ENCODE data around the gene DUSP16.
"Not testable (repeated sequence)": the region's sequence is repeated elsewhere in the genome, so short reads cannot be mapped to it uniquely, and the experiment has no call there.

DUSP16 gene

DNA sequence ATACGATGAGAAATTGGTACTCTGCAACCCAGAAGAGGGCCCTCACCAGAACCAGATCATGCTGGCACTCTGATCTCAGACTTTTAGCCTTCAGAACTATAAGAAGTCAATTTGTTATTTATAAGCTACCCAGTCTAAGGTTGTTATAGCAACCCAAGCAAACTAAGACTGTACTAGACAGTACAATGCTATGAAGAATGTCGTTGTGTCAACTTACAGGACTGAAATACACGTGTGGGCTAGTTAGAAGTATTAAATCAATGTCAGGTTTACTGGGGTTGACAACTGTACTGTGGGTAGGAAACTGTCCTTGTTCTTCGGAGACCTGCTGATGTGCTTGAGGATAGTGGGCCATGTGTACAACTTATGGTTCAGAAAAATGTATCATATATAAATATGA lies 19.7 kb downstream of the DUSP16 start:
- DNase-seq, result no peak

DNA sequence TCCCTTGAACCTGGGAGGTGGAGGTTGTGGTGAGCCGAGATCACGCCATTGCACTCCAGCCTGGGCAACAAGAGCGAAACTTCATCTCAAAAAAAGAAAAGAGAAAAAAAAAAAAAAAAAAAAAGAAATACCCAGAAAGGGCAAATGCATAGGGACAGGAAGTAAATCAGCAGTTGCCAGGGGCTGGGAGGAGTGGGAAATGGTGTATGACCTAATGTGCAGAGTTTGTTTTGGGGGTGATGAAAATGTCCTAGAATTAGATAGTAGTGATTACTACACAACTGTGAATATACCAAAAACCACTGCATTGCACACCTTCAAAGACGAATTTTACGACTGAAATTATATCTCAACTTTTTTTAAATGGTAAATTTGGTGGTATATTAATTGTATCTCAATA lies 20.4 kb downstream of the DUSP16 start:
- DNase-seq, result no peak

DNA sequence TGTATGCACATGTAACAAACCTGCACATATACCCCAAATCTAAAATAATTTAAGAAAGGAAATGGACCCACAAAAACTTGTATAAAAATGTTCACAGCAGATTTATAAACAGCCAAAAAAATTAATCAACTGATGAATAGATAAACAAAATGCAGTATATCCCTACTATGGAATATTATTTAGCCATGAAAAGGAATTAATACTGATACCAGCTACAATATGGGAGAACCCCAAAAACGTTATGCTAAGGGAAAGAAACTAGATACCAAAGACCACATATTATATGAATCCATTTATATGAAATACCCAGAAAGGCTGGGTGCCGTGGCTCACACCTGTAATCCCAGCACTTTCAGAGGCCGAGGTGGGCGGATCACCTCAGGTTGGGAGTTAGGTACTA lies 20.9 kb downstream of the DUSP16 start:
- DNase-seq, result no peak

DNA sequence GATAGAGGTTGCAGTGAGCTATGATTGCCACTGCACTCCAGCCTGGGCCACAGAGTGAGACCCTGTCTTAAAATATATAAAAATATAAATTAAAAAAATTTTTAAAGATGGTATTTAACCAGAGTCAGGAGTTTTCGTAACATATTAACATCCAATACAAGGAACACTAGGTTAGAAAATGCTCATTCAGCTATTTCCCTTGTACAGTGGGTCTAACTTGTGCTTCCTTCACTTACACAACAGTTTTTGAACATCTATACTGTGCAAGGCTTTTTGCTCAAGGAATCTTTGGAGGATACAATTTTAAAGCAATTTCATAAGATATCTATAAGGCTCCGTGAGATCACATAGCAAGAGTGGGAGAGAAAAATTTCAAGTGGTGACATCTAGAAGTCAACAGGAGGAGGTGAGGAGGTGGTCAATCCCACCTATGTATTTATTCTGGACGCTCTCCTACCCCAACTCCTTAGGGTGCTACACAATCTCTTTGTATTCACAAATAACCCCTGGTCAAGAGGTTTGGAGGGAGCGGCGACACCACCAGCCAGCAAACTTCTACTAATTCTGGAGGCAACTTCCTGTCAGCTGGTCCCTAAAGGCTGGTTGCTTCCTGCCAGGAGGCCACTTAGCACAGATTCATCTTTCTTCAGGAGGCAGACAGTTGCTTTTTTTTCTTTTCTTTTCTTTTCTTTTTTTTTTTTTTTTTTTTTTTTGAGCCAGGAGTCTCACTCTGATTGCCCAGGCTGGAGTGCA lies 22.2 kb downstream of the DUSP16 start:
- DNase-seq, result no peak

DNA sequence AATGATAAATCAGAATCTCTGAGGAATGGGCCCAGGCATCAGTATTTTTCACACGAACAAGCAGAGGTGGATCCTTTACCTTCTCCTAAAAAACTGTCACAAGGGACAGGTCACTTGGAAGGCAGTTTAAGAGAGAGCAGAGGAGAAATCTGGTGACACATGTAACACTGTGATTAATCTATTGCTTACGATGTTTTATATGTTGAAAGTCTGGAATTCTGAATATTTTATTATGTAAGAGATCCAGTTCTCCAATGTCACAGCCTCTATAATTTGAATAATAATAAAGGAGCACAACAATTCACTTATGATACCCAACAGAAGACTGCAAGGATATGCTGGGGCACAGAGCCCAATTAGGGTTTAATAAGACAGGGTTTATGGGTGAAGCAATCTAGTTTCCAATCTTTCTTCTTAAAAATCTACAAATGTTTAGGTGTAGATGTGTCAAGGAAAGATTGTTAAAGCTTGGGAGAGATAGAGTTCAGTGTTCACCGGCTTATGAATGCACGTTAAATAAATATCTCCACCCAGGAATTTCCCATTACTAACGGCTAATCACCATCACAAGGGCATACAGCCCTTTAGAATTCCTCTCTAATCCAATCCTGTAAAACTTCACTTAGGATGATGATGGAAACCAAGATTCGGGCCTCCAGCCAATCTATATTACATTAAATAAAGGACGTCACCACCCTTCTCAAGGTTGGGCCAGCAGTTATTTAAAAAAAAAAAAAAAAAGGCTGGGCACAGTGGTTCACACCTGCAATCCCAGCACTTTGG lies 23.4 kb downstream of the DUSP16 start:
- DNase-seq, result peak; percentile 41

DNA sequence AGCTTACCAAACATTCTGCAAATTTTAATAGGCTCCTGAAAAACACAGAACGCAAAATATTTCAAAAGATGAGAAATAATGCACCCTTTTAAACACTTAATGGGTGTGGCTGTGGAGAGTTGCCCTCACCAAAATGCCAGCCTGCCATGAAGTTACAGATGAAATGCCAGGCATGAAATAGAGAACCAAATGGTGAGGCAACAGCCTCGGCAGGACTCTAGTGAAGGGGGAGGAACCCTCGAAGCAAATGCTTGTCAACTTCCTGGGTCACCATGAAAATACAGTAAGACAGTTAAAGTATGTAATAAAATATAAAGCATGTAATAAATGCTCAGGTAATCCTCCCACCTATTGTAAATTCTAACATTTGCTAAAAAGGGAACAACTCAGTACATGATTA lies 24.1 kb downstream of the DUSP16 start:
- no peak for DNase-seq

DNA sequence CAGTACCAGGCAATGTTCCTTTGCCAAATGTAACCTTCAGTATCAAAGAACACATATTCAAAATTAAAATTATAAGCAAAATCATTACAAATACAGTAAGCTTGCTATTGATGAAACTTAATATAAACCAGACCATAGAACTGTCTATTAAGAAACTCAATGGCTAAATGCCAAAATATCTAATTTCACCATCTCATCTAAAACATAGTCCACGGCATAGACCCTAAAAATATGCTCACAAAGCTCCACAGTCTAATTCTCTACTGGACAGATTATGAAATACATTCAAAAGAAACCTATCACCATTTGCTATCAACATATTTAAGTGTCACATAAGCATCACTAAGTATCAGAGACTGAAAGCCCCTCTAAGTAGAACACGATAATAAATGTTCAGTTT lies 25.2 kb downstream of the DUSP16 start:
- DNase-seq, result no peak

DNA sequence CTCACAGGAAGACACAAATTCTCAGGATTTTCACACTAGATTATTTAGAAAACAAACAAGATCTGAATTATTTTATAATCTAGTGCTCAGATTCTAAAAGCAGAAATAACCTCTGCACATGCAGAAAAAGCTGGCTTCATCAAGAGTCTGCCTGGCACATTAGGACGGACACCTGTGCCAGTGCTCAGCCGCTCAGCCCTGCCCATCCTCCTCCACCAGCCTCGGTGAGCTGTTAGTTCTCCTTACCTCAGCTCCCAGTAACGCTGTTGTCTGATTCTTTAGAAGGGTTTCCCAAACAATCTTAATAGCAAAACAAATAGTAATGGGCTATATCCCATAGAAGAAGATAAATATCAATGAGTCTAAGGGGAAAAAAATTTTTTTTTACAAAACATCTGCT lies 27.7 kb downstream of the DUSP16 start:
- peak; percentile 28 for DNase-seq

DNA sequence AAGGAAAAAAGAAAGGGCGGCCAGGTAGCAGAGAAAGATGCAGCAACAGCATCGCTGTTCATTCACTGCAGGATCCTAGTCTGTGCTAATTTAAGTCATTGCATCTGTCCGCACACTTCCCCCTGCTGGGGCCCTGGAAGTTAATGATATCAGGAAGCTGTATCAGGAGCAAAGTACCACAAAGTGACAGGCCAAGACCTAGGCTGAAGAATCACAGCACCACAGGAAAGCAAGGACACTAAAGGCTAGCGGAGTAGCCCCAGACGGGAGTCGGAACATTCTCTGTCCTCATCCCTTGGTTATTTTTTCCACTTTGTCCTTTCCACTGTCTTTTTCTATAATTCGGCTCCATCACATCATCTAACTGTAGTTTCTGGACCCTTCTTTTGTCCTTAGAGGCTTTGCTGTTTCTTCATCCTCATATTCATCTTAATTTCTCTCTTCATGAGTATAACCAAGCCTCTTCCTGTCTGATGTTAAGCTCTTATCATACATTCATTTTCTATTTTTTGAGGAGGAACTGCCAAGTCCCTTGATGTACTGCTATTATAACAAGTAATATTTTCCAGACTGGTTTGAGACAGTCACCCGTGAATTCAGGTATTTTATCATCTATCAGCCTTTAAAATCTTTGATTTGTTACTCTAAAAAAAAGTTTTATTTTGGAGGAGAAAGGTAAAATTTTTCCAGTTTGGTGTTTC lies 28.3 kb downstream of the DUSP16 start:
- DNase-seq, result peak; percentile 11

DNA sequence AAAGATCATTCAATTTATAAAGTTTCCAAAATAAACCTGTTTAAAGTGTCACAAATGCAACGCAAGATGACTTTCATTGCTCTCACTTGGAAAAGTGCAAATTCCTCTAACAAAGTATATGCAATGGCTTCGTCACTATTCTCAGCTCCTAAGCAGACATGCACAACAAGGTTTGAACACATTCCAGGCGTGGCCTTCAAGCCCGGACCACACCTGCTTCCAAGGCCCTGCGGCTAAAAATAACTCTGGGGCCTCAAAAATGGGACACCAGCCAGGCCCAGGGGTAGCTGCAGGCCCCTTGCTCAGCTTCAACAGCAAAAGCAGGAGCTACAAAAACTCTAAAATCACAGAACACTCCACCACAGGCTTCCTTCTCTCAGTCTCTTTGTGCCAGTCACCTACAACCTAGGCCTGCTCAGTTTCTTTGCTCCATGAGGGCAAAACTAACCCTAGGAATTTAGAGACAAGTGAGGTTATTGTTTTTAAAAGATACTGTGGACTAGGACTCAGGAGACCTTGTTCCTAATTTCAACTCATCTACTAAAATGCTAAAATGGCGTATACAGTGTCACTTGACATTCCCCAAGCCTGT lies 29.3 kb downstream of the DUSP16 start:
- peak; percentile 67 for DNase-seq

DNA sequence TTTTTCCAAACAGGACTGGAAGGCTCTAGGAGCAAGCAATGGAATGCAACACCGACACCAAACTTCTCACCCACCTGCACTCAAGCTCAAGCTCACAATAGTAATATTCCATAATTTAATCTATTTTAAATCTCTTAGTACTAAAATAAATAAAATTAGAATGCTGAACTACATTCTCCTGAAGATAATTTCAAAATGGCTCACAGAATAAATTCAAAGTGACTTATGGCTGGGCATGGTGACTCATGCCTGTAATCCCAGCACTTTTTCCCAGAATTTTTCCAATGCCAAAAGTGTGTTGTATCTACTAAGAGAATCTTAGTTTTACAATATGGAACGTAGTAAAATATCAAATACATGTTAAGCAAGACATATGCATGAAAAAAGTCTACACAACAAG lies 31.5 kb downstream of the DUSP16 start:
- no peak for DNase-seq

DNA sequence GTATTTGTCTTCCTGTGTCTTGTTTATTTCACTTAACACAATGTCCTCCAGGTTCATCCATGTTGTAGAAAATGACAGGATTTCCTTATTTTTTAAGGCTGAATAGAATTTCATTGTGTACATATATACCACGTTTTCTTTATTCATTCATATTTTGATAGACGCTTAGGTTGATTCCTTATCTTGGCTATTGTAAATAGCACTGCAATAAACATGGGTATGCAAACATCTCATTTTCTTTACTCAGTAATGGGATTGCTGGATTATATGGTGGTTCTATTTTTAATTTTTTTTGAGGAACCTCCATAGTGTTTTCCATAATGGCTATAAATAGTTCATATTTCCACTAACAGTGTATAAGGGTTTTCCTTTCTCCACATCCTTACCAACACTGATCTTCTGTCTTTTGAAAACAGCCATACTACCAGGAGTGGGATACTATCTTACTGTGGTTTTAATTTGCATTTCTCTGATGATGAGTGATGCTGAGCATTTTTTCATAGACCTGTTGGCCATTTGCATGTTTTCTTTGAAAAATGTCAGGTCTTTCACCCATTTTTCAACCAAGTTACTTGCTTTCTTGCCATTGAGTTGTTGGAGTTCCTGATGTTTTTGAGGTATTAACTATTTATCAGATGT lies 32.8 kb downstream of the DUSP16 start:
- no peak for DNase-seq

DNA sequence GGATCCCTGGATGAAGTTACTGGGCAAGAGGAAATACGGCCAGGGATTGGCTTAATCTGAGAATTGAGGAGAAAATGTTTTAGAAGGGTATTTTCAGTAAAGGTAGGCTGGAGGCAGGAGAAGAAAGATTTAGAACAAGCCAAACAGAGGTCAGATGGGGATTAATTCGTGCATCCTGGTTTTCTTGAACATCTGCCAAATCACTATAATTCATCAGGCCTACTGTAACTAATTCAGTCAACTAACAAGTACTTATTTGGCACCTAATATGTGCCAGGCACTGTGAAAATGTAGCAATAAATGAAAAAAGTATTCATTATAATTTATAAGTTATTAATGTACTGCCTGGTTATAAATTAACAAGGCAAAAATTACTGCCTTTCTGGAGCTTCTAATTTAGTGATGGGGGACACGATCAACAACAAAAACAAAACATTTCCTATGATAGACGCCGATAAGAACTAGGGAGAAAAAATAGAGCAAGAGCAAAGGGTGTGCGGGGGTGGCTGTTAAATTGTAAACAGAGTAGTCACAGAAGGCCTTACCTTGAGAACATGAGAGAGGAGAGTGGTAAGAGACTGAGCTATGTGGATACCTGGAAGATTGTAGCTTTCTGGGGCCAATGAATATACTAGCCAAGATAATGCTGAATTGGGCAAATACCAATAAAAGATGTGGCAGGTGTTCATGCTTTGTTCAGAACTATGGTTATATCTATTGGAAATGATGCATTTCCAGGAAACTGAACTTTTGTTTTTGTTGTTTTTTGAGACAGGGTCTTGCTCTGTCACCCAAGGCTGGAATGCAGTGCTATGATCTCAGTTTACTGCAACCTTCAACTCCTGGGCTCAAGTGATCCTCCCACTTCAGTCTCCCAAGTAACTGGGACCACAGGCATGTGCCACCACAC lies 34.0 kb downstream of the DUSP16 start:
- DNase-seq, result peak; percentile 15

DNA sequence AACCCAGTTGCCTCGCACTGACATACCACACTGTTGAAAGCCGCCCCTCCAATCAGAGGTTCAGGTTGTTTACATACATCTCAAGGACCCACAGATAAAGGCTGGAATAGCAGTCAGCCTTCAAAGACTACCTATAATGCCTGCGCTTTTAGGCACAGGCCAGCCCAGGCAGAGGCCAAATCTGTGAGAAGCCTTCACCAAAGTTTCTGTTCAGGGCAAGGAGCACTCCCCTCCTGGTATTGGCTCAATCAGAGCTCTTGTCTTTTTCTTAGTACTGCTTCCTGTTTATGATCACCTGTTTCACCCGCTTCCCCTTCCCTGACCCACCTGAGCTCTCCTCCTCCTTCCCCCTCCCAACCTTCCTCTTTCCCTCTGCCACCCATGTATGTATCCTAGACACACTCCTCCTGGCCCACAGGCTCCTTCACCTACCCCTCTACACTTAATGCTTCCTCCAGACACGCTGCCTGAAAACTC lies 34.8 kb downstream of the DUSP16 start:
- no peak for DNase-seq

DNA sequence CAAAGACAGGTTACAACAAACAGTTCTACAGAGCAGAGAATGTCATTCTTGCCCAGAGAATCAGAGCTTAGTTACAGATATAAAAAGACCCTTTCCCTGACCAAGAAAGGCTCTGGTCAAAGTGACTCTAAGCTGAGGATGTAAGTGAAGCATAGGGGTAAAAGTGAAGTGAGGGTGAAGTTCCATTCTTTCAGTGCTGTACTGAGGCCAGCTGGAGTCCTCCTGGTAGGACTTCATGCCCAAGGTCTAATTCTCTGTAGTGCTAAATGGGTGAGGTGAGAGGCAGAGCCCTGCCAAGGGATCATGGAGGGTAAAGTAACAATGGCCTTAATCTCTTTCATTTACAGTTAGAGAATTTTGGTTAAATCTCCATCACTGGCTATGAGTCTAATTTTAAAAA lies 38.5 kb downstream of the DUSP16 start:
- no peak for DNase-seq

DNA sequence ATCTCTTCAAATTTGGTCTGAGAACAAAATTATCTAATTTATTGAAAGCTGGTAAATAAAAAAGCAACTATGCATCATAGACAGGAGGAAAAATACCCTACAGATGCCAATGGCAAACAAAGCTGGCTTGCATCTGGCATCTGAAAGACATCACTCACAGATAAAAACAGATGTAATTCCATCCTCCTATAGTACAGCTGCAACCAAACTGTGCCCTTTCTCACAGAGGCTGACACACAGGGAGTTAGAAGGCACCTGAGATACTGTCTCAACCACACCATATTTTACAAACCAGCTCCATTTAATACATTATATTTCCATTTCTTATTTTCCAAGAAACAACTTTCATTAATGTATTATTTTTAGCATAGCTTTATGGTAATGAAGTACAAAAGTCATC lies 39.4 kb downstream of the DUSP16 start:
- peak; percentile 25 for DNase-seq

DNA sequence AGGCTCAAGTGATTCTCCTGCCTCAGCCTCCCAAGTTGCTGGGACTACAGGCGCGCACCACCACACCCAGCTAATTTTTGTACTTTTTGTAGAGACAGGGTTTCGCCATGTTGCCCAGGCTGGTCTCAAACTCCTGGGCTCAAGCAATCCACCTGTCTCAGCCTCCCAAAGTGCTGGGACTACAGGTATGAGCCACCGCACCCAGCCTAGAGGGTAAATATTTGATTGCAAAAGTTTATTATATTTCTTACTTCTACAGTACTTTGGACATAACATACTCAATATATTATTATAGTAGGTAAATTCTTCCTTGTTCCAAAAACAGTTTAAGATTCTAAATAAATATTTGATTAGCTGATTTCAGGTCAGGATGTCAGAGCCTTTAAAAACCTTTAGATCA lies 40.0 kb downstream of the DUSP16 start:
- DNase-seq, result not testable (repeated sequence)

DNA sequence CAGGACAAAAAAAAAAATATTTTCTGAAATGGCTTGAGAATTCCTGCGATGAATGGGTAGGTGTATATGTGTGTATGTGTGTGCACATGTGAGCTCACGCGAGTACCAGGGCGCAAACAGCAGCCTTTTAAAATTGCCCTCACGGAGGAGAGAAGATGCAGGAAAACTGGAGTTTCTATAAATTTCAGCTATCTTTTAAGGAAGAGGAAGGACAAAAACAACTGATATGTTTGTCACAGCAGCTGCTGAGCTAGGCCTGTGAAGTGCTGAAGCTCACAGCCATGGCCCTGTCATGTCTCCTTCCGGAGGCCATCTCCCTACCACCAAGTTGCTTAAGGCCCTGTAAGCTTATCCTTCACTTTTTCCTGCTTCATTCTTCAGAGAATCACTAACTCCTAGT lies 40.8 kb downstream of the DUSP16 start:
- no peak for DNase-seq

DNA sequence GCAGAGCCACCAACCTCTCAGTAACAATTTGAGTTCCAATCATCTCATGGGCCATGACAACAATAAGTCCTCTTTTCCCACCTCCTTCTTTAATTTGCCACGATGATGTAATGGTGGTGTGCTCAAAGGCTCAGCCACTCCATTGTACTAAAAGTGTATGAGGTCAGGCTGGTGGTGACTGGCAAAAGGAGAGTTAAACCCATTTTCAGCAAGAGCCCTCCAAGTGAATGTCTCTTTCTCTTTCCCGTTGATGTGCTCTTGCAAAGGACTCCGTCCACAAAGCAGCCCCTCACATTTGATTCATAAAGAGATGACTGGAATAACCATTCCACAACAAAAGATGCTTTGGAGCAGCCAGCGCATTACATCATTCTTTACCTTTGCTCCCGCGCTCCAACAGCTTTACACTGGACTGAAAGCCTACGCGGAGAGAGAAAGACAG lies 41.6 kb downstream of the DUSP16 start:
- peak; percentile 72 for DNase-seq

DNA sequence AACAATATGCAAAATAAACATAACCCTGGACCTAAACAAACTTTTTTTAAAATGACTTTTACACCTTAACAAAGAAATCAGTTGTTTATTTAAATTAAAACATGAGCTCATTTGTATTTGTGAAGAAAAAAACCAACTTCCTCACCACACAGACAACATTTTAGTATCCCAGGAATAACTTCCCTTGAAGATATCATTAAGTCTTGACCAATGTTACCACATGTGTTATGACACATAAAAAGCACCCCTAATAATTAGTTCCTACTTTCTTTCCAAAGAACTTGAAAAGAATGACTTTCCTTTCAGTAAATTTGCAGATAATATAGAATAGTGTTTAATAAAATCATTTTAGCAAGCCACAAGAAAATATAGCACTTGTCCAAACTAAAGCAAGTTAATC lies 42.4 kb downstream of the DUSP16 start:
- no peak for DNase-seq

DNA sequence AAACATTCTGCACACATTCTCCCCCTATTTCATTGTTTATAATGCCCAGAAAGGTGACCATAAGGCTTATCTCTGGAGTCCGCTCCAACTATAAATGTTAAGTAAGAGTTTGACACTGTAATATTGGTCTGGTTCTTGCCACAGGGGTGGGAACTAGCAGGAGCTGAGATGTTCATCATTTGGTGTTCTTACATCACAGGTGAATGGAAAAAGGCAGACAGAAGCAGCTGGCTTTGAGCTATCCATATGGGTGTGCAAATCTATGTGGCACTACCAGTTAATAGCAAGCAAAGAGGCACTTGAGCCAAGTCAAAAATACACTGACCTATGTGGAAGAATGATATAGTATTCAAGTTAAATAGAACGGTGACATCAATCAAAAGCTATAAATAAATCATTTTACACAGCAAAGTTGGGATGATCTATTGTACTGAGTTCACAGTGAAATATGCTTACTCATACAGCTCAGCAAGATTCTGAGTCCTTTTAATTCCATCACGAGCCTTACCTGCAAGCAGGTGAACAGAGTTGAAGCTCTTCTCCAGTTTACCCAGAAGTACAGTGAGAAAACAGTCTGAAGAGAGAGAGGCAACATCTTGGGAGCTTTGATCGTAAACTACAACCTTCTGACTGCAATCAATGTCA lies 43.2 kb downstream of the DUSP16 start:
- no peak for DNase-seq
